ENCODE data around the gene NEURL3.

Gene NEURL3

GRCh38 chr2:96484091-96484490 is 21.1 kb downstream of the NEURL3 start:
- TF ChIP-seq SIN3A (IDR thresholded peaks at IDR 0.05; ENCODE audit: borderline replicate concordance, insufficient read depth, low read length) (no peak), REST (IDR thresholded peaks at IDR 0.05; ENCODE audit: insufficient read depth in 1 of 2, low read depth in 2 of 2, low read length in 2 of 2) (no peak), FOXP2 (optimal IDR thresholded peaks at IDR 0.05; ENCODE audit: borderline replicate concordance, extremely low read depth, extremely low read length, insufficient read depth) (no peak), POLR2AphosphoS5 (IDR thresholded peaks at IDR 0.05; ENCODE audit: low read depth, low read length) (no peak), TAF1 (IDR thresholded peaks at IDR 0.05; ENCODE audit: borderline replicate concordance, insufficient read depth, low read length) (no peak)

GRCh38 chr2:96477458-96477857 is 27.7 kb downstream of the NEURL3 start:
- no peak for TF ChIP-seq POLR2AphosphoS5 (IDR thresholded peaks at IDR 0.05; ENCODE audit: low read depth, low read length)
- no peak for TF ChIP-seq TAF1 (IDR thresholded peaks at IDR 0.05; ENCODE audit: borderline replicate concordance, insufficient read depth, low read length)
- no peak for TF ChIP-seq REST (IDR thresholded peaks at IDR 0.05; ENCODE audit: insufficient read depth in 1 of 2, low read depth in 2 of 2, low read length in 2 of 2)
- no peak for TF ChIP-seq FOXP2 (optimal IDR thresholded peaks at IDR 0.05; ENCODE audit: borderline replicate concordance, extremely low read depth, extremely low read length, insufficient read depth)
- TF ChIP-seq SIN3A (IDR thresholded peaks at IDR 0.05; ENCODE audit: borderline replicate concordance, insufficient read depth, low read length) = no peak

GRCh38 chr2:96471772-96472171 is 33.4 kb downstream of the NEURL3 start:
- TF ChIP-seq SIN3A (IDR thresholded peaks at IDR 0.05; ENCODE audit: borderline replicate concordance, insufficient read depth, low read length) (no peak), FOXP2 (optimal IDR thresholded peaks at IDR 0.05; ENCODE audit: borderline replicate concordance, extremely low read depth, extremely low read length, insufficient read depth) (no peak), REST (IDR thresholded peaks at IDR 0.05; ENCODE audit: insufficient read depth in 1 of 2, low read depth in 2 of 2, low read length in 2 of 2) (no peak), POLR2AphosphoS5 (IDR thresholded peaks at IDR 0.05; ENCODE audit: low read depth, low read length) (no peak), TAF1 (IDR thresholded peaks at IDR 0.05; ENCODE audit: borderline replicate concordance, insufficient read depth, low read length) (no peak)

- TF ChIP-seq REST (IDR thresholded peaks at IDR 0.05; ENCODE audit: insufficient read depth in 1 of 2, low read depth in 2 of 2, low read length in 2 of 2) = no peak
- no peak for TF ChIP-seq FOXP2 (optimal IDR thresholded peaks at IDR 0.05; ENCODE audit: borderline replicate concordance, extremely low read depth, extremely low read length, insufficient read depth)
- no peak for TF ChIP-seq POLR2AphosphoS5 (IDR thresholded peaks at IDR 0.05; ENCODE audit: low read depth, low read length)
- TF ChIP-seq TAF1 (IDR thresholded peaks at IDR 0.05; ENCODE audit: borderline replicate concordance, insufficient read depth, low read length) = no peak
- TF ChIP-seq SIN3A (IDR thresholded peaks at IDR 0.05; ENCODE audit: borderline replicate concordance, insufficient read depth, low read length) = no peak
Measured at GRCh38 chr2:96470636-96471035, 34.5 kb downstream of the NEURL3 start.

GRCh38 chr2:96470109-96470508 is 35.0 kb downstream of the NEURL3 start:
- TF ChIP-seq FOXP2 (optimal IDR thresholded peaks at IDR 0.05; ENCODE audit: borderline replicate concordance, extremely low read depth, extremely low read length, insufficient read depth) (no peak), TAF1 (IDR thresholded peaks at IDR 0.05; ENCODE audit: borderline replicate concordance, insufficient read depth, low read length) (no peak), REST (IDR thresholded peaks at IDR 0.05; ENCODE audit: insufficient read depth in 1 of 2, low read depth in 2 of 2, low read length in 2 of 2) (no peak), POLR2AphosphoS5 (IDR thresholded peaks at IDR 0.05; ENCODE audit: low read depth, low read length) (no peak), SIN3A (IDR thresholded peaks at IDR 0.05; ENCODE audit: borderline replicate concordance, insufficient read depth, low read length) (no peak)

All from PFSK-1 (cell line).